PC-9 (cell line): ENCODE data around the gene ST13. TPM values are rescaled to one million over a fixed set of nuclear protein-coding genes. Genes with fewer than 3 reads are reported as not detected.

Experiments
- BruUV-seq: library from RNA; stranded (reverse); fragments of 400-500 nt; replicated peaks from 2 replicates; lab custom pipeline; 2021; lab: Mats Ljungman, UMichigan
- CTCF ChIA-PET: fragments of 300-600 bp; sonication (Branson Sonifier 250); formaldehyde crosslinking; loops from one replicate; lab custom pipeline; 2022; ENCODE audit warnings: antibody characterized with exemption; lab: Charles Lee
- POLR2A ChIA-PET: fragments of 300-600 bp; sonication (Branson Sonifier 250); formaldehyde crosslinking; loops from one replicate; lab custom pipeline; 2022; ENCODE audit warnings: antibody characterized with exemption; ENCODE audit not compliant: unreplicated experiment; lab: Charles Lee
- DNase-seq, 2 experiments: peaks; one replicate each; pipeline versions ENCODE4 v3.0.0 to v3.0.0-alpha.2; 2015 to 2022; ENCODE audit warnings: mixed read lengths in 1 of 2
- H2AFZ ChIP-seq: fragments of 200-600 bp; sonication (generic); 2 replicates; pipeline ENCODE4 v1.8.1; 2017; ENCODE audit warnings: antibody characterized with exemption
- H3F3A ChIP-seq: fragments of 200-600 bp; sonication (generic); 2 replicates; pipeline ENCODE4 v1.8.1; 2017; ENCODE audit warnings: antibody characterized with exemption, mild to moderate bottlenecking, low read depth; ENCODE audit not compliant: insufficient read depth
- H3K27ac ChIP-seq: fragments of 200-600 bp; sonication (generic); 2 replicates; pipeline ENCODE4 v1.6.1; 2016; ENCODE audit warnings: mixed run types
- H3K27me3 ChIP-seq: fragments of 200-600 bp; sonication (generic); 2 replicates; pipeline ENCODE4 v1.6.1; 2016; ENCODE audit warnings: low read depth, mixed run types; ENCODE audit not compliant: insufficient read depth
- H3K36me3 ChIP-seq: fragments of 200-600 bp; sonication (generic); 2 replicates; pipeline ENCODE4 v1.6.1; 2016; ENCODE audit warnings: low read depth, mixed run types
- H3K4me1 ChIP-seq: fragments of 200-600 bp; sonication (generic); replicated peaks from 2 replicates; pipeline ENCODE4 v1.6.1; 2016; ENCODE audit warnings: mixed run types; ENCODE audit not compliant: insufficient read depth
- H3K4me2 ChIP-seq: fragments of 200-600 bp; sonication (generic); 2 replicates; pipeline ENCODE4 v1.6.1; 2017; ENCODE audit warnings: mixed run types
- H3K4me3 ChIP-seq: fragments of 200-600 bp; sonication (generic); 2 replicates; pipeline ENCODE4 v1.6.1; 2016; ENCODE audit warnings: mixed run types
- H3K79me2 ChIP-seq: fragments of 200-600 bp; sonication (generic); 2 replicates; pipeline ENCODE4 v1.6.1; 2017; ENCODE audit warnings: low read depth, mixed run types
- H3K9me2 ChIP-seq: fragments of 200-600 bp; sonication (generic); 2 replicates; pipeline ENCODE4 v1.8.1; 2017; ENCODE audit warnings: mild to moderate bottlenecking; ENCODE audit not compliant: insufficient read depth
- H3K9me3 ChIP-seq: fragments of 200-600 bp; sonication (generic); 2 replicates; pipeline ENCODE4 v1.8.1; 2016; ENCODE audit warnings: low read depth; ENCODE audit not compliant: insufficient read depth
- H4K20me1 ChIP-seq: fragments of 200-600 bp; sonication (generic); 2 replicates; pipeline ENCODE4 v1.8.1; 2017; ENCODE audit not compliant: insufficient read depth
- CTCF ChIP-seq: fragments of 200-600 bp; sonication (generic); conservative IDR thresholded peaks from 2 replicates; pipeline ENCODE4 v1.6.1; 2017; ENCODE audit warnings: mixed run types, antibody characterized with exemption, mild to moderate bottlenecking, moderate library complexity
- EZH2 ChIP-seq: fragments of 200-600 bp; sonication (generic); IDR thresholded peaks from 2 replicates; pipeline ENCODE4 v1.8.0; 2017; ENCODE audit warnings: antibody characterized with exemption, low read depth
- intact Hi-C: fragments of 100-400 bp; cut with micrococcal nuclease; formaldehyde crosslinking; loops from one replicate; pipeline ENCODE4 v1.10.0; 2022; ENCODE audit not compliant: unreplicated experiment
- total RNA-seq: library from RNA; stranded (reverse); gene quantifications from 2 replicates; pipeline ENCODE4 v1.2.3, GENCODE V29; 2021

The ST13 gene
- total RNA-seq, 1 experiment from 2014 or later = 285 TPM

GRCh38 chr22:40808018-40808841, 48.2 kb downstream of the ST13 start:
- H3K36me3 ChIP-seq = 0 out of 2 replicates have a peak, but pooled peaks cover 13% of the 10 kb centered on the region
- no peak overlapping the region for H3K27ac ChIP-seq
- peaks cover 14% of the 10 kb centered on the region for H3F3A ChIP-seq
- H2AFZ ChIP-seq = no peak overlapping the region
- no peaks in the 10 kb centered on the region for H3K27me3 ChIP-seq
- TF ChIP-seq EZH2 (no peak), CTCF (no peak)
- H3K9me2 ChIP-seq = no peaks in the 10 kb centered on the region
- peaks cover 3% of the 10 kb centered on the region; the same call in 1 of the 2 replicates for H4K20me1 ChIP-seq
- no peak overlapping the region for H3K4me2 ChIP-seq
- ChIA-PET CTCF (no interaction called here), POLR2A (interaction anchor here (0.6 to 0.7 kb wide), 2 partner anchors 11 to 48 kb away, joined by 7 to 8 read pairs; partner anchors contain the start of genes SLC25A17 and ST13)
- no TSS peak for BruUV-seq
- no peak overlapping the region for H3K4me3 ChIP-seq
- H3K79me2 ChIP-seq = peaks cover 67% of the 10 kb centered on the region
- intact Hi-C loops = no loop called here
- no peak for DNase-seq
- no peaks in the 10 kb centered on the region for H3K9me3 ChIP-seq
- H3K4me1 ChIP-seq = no peaks in the 10 kb centered on the region

GRCh38 chr22:40806711-40807110, 49.7 kb downstream of the ST13 start:
- intact Hi-C loops = no loop called here
- H3K27me3 ChIP-seq = no peaks in the 10 kb centered on the region
- no peak for DNase-seq
- CTCF ChIA-PET = interaction anchor here (0.6 kb wide), 1 partner anchor 11 kb away, joined by 12 read pairs; no protein-coding TSS in a partner anchor
- no TSS peak for BruUV-seq
- H3K9me2 ChIP-seq = no peaks in the 10 kb centered on the region
- no peak overlapping the region for H3K4me3 ChIP-seq
- H2AFZ ChIP-seq = no peak overlapping the region
- H3K27ac ChIP-seq = no peak overlapping the region
- peaks cover 19% of the 10 kb centered on the region for H3F3A ChIP-seq
- no peaks in the 10 kb centered on the region for H3K9me3 ChIP-seq
- no peaks in the 10 kb centered on the region for H3K4me1 ChIP-seq
- 0 out of 2 replicates have a peak, but pooled peaks cover 13% of the 10 kb centered on the region for H3K36me3 ChIP-seq
- peaks cover 53% of the 10 kb centered on the region for H3K79me2 ChIP-seq
- TF ChIP-seq CTCF (no peak), EZH2 (no peak)
- no peak overlapping the region for H3K4me2 ChIP-seq
- H4K20me1 ChIP-seq = peaks cover 3% of the 10 kb centered on the region; the same call in 1 of the 2 replicates
- POLR2A ChIA-PET = interaction anchor here (0.6 kb wide), 1 partner anchor 325 kb away, joined by 5 read pairs; no protein-coding TSS in a partner anchor

GRCh38 chr22:40805699-40806203, 50.7 kb downstream of the ST13 start:
- H3F3A ChIP-seq = peaks cover 23% of the 10 kb centered on the region
- no peaks in the 10 kb centered on the region for H3K27me3 ChIP-seq
- H3K4me2 ChIP-seq = no peak overlapping the region
- ChIA-PET POLR2A (interaction anchor here (0.6 kb wide), 1 partner anchor 153 kb away, joined by 4 read pairs; no protein-coding TSS in a partner anchor), CTCF (interaction anchor here (0.6 kb wide), 1 partner anchor 10 kb away, joined by 12 read pairs; no protein-coding TSS in a partner anchor)
- TF ChIP-seq EZH2 (no peak), CTCF (no peak)
- H3K4me3 ChIP-seq = no peak overlapping the region
- no peak overlapping the region for H2AFZ ChIP-seq
- intact Hi-C loops = no loop called here
- H3K36me3 ChIP-seq = 0 out of 2 replicates have a peak, but pooled peaks cover 13% of the 10 kb centered on the region
- peaks cover 44% of the 10 kb centered on the region for H3K79me2 ChIP-seq
- no peak for DNase-seq
- no TSS peak for BruUV-seq
- H3K9me3 ChIP-seq = no peaks in the 10 kb centered on the region
- no peaks in the 10 kb centered on the region for H3K9me2 ChIP-seq
- H3K4me1 ChIP-seq = no peaks in the 10 kb centered on the region
- H3K27ac ChIP-seq = no peak overlapping the region
- peaks cover 1% of the 10 kb centered on the region; the same call in 1 of the 2 replicates for H4K20me1 ChIP-seq
